ENCODE data around the gene SCAND1.
A peak's percentile ranks its signal among the peaks of the same experiment; 100 is the strongest.
"Not testable (repeated sequence)": the region's sequence is repeated elsewhere in the genome, so short reads cannot be mapped to it uniquely, and the experiment has no call there.

The SCAND1 gene

DNA sequence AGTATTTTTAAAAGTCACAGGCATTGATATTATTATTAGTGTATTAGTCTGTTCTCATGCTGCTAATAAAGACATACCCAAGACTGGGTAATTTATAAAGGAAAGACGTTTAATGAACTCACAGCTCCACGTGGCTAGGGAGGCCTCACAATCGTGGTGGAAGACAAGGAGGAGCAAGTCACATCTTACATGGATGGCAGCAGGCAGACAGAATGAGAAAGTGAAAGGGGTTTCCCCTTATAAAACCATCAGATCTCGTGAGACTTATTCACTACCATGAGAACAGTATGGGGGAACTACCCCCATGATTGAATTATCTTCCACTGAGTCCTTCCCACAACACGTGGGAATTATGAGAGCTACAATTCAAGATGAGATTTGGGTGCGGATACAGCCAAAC is 5.0 kb upstream of the SCAND1 start:
- not testable (repeated sequence) for DNase-seq (ENCODE audit: low read depth)

DNA sequence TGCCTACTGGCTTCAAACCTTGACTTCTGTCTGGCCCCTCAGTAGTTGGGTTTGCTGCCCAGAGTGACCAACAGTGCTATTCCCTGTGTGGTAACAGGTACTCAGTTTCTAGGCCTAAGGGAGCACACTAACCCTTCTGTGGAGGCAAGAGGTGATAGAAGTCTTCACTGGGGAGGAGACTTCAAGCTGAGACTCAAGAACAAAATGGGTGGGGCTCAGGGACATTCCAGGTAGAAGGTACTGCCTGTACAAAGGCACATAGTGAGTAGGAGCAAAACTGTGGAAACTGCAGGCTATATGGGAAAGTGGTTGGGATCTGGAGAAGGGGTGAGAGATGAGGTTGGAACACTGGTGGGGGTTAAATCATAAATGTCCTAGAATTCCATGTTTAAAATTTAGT is 2.3 kb upstream of the SCAND1 start:
- DNase-seq (ENCODE audit: low read depth) = no peak

DNA sequence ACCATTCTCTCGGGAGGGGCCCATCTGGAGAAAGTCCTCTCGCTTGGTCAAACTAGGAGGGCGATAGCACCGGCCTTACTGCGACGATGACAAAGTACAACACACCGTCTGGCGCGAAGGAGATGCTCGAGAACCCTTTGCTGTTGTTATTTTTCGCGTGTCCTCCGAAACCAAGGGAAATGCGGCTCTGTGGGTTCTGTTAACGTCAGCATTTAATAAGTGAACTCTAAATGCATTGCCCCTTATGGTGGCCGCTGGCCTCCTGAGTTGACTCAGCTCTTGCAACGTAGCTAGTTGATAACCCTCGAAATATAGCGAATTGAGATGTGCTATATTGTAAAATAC is 577 bp upstream of the SCAND1 start:
- DNase-seq (ENCODE audit: low read depth) = no peak

DNA sequence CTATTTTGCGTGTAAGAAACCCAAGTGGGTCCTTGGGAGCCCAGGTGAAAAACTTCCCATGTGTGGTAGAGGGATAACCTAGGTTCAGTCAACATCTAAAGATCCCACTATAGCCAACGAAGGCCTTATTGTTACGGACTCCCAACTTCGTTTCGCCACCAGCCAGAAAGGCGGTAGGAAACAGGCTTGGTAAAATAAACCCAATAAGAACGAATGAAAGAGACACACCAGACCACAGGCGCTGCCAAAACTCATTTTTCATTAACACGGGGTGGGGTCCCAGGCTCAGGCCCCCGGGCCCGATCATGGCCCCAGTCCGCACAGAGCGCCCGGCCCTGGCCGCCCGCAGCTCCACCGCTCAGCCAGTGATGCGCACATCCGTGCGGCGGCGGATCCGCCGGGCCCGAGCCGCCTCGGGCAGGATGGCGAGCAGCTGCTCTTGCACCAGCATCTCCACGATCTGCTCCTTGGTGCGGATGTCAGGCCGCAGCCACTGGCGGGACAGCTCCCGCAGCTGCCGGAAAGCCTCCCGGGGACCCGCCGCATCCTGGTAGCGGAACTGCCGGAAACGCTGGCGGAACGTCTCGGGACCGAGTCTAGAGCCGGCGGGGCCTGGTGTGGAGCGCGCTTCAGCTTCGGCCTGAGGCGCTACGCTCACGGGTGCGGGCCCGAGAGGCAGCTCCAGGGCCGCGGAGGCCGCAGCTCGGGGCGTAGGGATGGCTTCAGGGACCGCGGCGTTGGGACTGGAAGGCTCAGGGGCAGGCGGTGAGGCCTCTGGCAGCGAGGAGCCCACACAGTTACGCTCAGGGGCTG is 709 bp downstream of the SCAND1 start:
- no peak for DNase-seq (ENCODE audit: low read depth)

DNA sequence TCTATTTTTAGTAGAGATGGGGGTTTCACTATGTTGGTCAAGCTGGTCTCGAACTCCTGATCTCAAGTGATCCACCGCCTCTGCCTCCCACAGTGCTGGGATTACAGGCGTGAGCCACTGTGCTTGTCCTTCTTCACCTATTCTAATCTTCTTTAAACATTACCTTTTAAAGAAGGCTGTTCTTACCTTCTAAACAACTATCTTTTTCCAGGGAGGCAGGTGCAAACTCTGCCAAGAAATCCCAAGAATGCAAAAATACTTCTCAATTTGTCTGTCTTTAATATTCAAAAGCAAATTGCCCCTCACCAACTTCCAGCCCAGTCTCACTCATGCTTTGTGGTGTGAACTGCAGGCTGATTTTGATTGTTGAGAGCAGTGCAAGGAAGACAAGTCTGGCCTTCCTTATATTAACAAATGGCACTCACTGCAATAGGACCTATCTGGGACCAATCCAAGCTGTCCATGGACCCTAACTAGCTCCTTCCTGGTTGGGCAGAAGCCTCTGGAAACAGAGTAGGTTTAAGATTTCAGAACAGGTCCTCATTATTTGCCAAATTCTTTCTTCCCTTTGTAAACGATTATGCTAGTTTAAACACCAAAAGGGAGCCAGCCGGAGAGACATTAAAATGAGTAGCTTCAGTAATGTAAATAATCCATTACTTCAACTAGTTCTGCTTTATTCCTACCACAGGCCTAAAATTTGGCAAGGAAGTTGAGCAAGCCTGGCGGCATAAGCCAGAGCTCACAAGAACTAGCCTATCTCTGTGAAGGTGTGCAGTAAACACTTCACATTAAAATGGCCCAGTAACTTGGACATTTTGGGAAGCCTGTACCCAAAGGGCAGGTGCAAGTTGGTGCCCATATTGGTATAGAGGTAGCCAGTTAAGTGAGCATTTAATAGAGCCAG is 1.6 kb downstream of the SCAND1 start:
- no peak for DNase-seq (ENCODE audit: low read depth)

DNA sequence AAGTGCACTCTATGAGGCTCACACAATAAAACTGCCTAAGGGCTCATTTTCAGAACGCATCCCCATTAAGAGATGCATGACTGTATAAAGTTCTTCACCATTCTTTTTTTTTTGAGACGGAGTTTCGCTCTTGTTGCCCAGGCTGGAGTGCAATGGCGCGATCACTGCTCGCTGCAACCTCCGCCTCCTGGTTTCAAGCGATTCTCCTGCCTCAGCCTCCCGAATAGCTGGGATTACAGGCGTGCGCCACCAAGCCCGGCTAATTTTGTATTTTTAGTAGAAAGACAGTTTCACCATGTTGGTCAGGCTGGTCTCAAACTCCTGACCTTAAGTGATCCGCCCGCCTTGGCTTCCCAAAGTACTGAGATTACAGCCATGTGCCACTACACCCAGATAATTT is 2.2 kb downstream of the SCAND1 start:
- DNase-seq (ENCODE audit: low read depth) = not testable (repeated sequence)

DNA sequence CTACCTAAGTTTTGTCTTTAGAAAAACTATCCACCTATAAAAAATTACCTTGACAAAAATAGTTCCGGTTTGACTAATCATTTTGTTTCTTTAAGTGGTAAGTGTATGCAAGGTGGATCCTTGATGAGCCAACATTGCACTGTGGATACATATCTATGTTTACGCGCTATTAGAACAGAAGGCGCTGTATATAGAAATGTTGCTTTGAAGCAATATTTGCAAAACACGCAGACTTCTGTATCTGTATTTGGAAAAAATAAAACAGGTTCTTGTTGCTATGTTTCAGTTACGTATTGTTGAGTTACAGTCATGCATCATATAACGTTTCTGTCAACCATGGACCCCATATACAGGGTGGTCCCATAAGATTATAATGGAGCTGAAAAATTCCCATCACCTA is 4.2 kb downstream of the SCAND1 start:
- no peak for DNase-seq (ENCODE audit: low read depth)

DNA sequence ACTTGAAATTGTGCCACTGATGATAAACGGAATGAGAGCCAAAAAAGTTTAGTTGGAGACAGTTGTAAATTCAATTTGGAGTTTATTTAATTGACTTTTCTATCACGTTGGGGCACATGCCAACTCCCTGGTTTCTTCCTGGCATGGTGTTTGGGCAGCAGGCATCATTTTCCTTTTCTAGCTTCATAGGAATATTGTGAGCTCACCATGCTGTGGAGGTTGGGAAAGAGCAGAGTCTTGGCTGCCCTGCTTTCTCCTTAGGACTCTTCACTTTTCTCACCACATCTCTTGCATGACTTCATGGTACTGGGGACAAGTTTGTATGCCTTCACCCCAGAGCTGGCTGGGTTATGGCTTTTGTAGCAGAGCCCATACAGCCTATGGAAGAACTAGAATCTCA is 6.4 kb downstream of the SCAND1 start:
- peak; percentile 44 for DNase-seq (ENCODE audit: low read depth)

DNA sequence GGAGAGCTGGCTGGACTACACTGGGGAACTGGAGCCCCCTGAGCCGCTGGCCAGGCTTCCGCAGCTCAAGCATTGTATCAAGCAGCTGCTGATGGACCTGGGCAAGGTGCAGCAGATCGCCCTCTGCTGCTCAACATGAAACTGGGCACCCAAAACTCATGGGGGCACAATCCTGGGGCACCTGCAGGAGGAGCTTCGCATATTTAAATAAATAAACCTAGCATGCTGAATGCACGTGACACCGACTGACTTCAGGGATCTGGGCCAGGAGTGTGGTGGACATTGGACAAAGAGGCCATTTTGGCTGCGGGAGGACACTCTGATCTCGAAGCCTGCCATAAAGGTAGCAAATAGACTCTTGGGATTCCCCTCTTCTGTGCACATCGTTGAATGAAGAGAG is 6.8 kb downstream of the SCAND1 start:
- DNase-seq (ENCODE audit: low read depth) = no peak

DNA sequence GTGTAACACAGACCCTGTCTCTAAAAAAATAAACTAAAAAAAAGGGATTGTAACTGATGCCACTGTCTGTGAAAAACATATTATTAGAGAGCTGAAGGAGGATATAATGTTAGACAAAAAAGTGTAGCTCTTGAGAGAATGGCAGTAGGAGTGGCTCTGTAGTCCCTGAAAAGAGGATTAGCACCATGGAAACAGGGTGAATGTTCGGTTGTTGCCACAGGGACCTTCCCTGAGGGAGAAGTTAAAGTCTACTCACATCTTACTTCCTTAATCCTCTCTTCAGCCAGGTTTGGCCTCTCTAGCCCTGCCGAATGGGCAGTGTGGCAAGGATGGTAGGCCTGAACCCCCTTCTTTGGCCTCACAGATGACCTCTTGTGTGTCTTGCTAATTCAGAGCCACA is 12.1 kb downstream of the SCAND1 start:
- DNase-seq (ENCODE audit: low read depth) = no peak

DNA sequence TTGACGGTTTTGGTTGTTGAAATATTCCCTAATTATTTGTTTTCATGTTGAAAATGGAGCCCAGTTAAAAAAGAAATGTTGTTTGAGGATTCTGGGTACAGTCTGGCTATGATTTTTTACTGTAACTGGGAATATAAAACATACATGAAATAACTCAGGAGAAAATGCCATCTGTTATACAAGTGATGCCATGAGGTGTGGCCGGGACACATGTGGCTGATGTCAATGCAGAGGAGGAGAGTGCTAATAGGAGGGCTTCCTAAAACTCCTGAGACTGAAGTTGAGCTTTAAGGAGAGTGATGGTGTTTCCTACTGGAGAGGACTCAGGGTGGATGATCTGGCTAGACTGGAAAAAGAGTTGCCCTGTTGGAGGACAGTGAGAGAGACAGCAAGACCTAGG is 12.7 kb downstream of the SCAND1 start:
- no peak for DNase-seq (ENCODE audit: low read depth)

DNA sequence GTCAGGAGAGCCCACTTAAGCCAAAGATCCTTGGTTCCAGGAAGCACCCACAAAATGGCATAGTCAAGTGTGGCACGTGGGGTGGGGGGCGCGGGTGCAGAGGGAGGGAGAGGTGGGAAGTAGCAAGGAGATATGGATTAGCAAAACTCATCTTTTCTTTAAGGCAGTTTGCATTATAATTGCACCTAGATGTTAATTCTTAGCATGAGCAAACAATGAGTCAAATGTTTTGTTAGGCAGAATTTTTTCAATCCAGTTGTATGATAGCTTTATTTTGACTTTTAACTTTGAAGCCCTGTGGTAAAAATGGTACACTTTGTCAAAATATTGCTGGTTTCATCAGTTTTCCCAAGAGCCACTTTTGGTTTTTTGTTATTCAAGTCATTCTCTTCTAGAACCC is 15.0 kb downstream of the SCAND1 start:
- DNase-seq (ENCODE audit: low read depth) = no peak

DNA sequence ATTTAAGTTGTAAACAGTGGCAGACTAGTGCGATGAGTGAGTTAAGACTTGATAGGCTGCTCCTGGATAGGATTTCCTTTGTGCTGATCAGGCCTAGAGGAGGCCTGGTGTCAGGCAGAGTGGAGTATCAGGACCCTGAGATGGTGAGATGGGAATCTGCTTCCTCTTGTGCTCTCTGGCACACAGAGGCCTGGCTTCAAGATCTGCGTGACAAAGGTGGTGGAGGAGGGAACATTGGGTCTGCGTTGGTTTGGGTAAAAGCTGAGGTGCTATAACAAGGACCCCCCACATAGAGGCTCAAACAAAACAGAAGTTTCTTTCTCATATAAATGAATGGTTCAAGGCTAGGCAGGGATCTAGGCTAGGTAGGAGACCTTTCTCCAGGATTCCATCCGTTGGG is 20.3 kb downstream of the SCAND1 start:
- DNase-seq (ENCODE audit: low read depth) = no peak

DNA sequence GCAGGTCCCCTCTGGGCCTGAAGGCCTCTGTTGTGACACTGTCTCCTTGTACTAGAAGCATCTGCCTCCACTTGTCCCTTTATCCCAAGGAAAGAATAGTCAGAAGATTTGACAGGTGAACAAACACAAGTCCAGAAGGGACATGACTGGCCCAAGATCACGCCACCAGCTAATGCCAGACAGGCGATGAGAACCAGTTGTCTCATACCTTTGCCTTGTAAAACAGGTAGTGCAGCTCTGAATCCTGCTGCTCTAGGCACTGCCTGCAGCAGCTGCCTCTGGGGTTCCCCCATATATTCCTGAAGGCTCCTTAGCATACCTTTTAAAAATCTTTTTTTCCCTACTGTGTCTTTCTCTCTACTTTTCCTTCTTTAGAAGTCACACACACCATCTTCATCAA is 25.0 kb downstream of the SCAND1 start:
- no peak for DNase-seq (ENCODE audit: low read depth)

DNA sequence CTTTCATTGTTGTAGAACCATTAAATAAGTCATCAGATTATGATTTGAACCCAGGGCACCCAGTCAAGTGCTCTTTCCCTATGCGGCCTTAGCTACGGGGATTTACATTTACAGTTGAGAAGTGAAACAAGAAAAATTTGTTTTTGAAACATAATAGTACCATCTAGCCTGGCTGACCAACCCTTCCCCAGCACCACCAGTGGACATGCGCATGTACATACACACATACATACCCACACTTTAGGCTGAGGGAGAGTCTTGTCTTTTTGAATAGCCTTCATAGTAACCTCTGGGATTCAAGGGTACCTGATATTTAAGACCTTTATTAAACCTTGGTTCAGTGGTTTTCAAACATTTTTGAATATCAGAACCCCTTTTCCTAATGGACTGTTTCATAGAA is 33.8 kb downstream of the SCAND1 start:
- no peak for DNase-seq (ENCODE audit: low read depth)

DNA sequence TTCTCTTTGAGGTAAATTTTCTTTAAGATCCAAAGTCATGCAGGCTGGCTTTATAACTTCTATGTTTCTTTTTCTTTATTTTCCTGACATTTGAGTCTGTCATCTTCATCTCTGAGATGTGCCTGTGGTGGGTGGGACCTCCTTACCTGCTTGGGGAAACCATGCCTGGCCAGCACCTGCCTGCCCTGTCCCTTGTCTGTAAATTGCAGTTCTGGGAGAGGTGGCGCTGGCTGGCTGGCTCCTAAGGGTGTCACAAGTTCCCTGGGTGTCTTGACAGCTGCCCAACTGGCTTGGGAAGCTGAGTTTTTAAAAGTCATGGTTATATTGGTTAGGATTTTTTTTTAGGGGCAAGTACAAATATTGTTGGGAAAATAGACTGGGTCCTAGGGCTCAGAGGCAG is 36.3 kb downstream of the SCAND1 start:
- no peak for DNase-seq (ENCODE audit: low read depth)

DNA sequence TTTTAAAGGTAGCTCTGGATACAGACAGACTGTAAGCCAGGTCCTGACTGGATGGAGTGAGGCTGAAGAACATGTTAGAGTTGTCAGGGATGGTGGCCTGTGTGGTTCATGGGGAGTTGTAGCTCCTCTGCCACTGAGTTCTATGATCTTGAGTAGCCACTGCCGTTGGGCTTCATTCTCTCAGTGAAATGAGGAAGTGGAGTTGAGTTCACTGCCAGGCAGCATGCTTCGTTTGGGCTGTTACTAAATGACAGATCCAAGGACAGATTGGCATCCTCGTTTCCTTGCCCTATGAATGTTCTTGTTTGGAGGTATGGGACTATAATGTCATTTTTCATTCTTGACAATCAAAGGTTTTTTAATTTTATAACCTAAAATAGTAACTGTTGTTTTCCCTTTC is 37.2 kb downstream of the SCAND1 start:
- no peak for DNase-seq (ENCODE audit: low read depth)

DNA sequence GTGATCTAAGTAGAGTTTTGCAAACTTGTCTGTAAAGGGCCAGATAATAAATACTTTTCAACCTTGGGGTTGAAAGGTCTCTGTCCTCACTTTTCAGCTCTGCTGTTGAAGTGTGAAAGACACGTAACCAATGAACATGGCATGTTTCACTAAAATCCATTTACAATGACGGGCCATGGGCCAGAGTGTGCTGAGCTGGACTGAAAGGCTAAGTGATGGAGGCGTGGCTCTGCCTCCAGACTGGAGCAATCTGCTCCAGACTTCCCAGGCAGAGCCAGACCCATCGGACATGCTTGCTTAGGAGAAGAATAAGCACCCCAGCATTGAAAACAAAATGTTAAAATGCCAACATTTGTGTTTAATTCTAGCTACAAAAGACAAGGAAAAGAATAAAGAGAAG is 41.4 kb downstream of the SCAND1 start:
- no peak for DNase-seq (ENCODE audit: low read depth)

DNA sequence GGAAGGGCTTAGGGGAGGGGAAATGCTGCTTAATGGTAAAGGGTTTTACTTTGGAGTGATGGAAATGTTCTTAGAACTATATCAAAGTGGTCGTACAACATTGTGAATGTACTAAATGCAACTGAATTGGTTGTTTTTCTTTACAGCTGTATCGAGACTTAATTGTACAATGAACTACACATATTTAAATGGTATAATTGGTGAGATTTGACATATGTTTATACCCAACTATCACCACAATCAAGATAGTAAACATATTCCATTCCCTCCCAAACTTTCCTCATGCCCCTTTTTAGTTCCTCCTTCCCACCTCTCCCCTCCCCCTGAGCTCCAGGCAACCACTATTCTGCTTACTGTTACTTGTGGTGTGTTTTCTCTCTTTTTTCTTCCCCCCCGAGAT is 44.0 kb downstream of the SCAND1 start:
- no peak for DNase-seq (ENCODE audit: low read depth)

DNA sequence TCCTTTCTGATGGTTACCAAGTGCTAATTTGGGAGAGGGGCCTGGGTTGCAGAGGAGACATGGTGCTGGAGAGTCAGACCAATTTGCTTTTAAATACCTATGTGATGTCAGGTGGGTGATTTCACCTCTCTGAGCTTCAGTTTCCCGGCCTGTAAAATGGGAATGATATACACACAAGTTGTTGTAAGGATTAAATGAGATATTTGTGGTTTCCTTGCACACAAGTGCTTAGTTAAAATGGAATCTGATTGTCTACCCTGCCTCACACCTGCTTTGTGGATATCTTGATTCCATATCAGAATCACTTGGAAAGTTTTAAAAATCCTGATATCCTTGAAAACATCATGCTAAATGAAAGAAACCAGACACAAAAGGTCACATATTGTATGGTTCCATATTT is 44.5 kb downstream of the SCAND1 start:
- no peak for DNase-seq (ENCODE audit: low read depth)

DNA sequence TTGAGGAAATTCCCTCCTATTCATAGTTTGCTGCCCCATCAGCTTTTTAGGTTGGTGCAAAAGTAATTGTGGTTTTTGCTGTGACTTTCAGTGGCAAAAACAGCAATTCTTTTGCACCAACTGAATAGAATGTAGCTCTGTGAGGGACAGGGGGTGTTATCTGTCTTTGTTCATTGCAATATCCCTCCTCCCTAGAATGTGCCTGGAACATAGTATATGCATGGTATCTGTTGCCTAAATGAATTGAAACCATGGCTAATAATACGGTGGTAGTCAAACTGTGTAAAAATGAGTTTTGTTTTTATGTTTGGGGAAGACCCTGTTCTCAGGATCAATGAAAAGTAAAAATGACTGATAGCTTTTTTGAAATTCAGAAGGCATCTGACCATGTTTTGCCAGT is 45.1 kb downstream of the SCAND1 start:
- no peak for DNase-seq (ENCODE audit: low read depth)

DNA sequence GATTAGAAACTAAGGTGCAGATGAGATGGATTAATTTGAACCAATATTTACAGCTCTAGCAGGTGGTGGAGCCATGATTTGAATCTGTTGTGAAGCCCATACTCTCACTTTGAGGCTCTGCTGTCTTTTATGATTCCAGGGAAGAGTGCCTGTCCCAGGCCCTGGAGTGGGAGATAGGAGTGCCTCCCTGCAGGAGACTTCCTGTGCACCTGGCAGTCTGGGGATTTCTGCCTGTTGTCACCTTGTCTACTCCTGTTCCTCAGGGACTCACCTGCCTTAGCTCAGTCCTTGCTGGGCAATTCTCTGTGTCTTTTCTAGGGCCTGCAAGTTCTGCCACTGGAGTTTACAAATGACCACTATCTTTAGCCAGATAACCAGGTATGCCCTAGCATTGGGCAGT is 46.3 kb downstream of the SCAND1 start:
- DNase-seq (ENCODE audit: low read depth) = no peak

DNA sequence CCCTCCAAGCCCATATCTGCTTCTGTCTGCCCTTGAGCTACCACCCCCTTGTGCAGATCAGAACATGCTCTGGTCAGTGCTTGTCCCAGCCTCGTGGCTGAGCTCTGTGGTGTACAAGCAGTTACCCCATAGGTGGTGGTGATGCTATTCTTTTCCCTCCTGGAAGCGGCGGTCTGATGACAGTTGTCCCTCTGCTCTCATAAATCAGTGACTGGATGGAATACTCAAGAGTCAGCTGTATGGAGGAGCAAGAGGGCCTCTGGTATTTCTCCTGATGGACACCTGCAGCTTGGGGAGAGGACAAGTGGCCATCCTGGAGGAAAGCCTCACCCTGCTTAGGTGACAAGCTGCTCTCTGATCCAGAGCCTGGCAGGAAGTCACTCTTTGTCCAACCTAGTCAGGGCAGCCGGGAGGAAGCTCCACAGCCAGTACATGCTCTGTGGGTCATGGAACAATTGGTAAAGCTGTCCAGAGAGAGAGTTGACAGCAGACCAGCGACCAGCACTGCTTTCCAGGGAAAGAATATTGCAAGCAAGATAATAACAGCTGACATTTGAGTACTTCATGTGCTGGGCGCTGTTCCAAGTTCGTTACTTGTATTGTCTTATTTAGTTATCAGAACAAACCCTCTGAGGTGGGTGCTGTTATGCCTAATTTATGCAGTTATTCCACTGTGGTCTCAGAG is 47.1 kb downstream of the SCAND1 start:
- DNase-seq (ENCODE audit: low read depth) = no peak

All from stromal cell of bone marrow (primary cell).